ENCODE data around the gene PIP5K1C. TPM values are rescaled to one million over a fixed set of nuclear protein-coding genes. Genes with fewer than 3 reads are reported as not detected.
"Not testable (repeated sequence)": the region's sequence is repeated elsewhere in the genome, so short reads cannot be mapped to it uniquely, and the experiment has no call there.

The PIP5K1C gene
- total and polyA plus RNA-seq, 9 donors, result 6.0 to 41.7 (median 30.8) TPM

DNA sequence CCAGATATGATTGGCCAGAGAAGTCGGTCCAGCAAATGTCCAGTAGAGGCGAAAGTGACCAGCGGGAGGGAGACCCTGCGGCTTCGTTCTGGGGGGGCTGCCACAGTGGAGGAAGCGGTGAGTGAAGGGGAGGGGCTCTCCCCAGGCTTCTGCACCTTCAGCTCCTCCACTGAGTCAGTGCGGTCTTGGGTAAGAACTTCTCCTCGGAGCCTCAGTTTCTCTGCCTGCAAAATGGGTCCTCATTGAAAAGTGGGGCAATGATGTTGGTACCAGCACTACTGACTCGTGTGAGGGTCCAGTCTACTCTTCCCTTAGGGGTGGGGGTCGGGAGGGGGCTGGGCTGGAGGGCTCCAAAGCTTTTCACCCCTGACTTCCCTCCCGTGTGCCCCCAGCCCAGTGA, 110.8 kb downstream of the PIP5K1C start:
- Histone ChIP-seq H3K27ac (no peak overlapping the region), H3K36me3 (no peaks in the 10 kb centered on the region), H3K4me1 (ENCODE audit: insufficient read depth) (no peaks in the 10 kb centered on the region), H3K27me3 (no peaks in the 10 kb centered on the region), H3K9me3 (no peaks in the 10 kb centered on the region), H3K4me3 (no peak overlapping the region)
- TF ChIP-seq, protein P1, sequence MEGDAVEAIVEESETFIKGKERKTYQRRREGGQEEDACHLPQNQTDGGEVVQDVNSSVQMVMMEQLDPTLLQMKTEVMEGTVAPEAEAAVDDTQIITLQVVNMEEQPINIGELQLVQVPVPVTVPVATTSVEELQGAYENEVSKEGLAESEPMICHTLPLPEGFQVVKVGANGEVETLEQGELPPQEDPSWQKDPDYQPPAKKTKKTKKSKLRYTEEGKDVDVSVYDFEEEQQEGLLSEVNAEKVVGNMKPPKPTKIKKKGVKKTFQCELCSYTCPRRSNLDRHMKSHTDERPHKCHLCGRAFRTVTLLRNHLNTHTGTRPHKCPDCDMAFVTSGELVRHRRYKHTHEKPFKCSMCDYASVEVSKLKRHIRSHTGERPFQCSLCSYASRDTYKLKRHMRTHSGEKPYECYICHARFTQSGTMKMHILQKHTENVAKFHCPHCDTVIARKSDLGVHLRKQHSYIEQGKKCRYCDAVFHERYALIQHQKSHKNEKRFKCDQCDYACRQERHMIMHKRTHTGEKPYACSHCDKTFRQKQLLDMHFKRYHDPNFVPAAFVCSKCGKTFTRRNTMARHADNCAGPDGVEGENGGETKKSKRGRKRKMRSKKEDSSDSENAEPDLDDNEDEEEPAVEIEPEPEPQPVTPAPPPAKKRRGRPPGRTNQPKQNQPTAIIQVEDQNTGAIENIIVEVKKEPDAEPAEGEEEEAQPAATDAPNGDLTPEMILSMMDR (IDR thresholded peaks at IDR 0.05), result no peak
- TF ChIP-seq POLR2A (IDR thresholded peaks at IDR 0.05) (no peak), EP300 (IDR thresholded peaks at IDR 0.05) (no peak)
- intact Hi-C loops (cut with DNase I), result no loop called here
- WGBS, 3 donors, result 75 to 85% (median 80%) methylated on average over 11 of the region's 11 CpGs
- no peak for DNase-seq

DNA sequence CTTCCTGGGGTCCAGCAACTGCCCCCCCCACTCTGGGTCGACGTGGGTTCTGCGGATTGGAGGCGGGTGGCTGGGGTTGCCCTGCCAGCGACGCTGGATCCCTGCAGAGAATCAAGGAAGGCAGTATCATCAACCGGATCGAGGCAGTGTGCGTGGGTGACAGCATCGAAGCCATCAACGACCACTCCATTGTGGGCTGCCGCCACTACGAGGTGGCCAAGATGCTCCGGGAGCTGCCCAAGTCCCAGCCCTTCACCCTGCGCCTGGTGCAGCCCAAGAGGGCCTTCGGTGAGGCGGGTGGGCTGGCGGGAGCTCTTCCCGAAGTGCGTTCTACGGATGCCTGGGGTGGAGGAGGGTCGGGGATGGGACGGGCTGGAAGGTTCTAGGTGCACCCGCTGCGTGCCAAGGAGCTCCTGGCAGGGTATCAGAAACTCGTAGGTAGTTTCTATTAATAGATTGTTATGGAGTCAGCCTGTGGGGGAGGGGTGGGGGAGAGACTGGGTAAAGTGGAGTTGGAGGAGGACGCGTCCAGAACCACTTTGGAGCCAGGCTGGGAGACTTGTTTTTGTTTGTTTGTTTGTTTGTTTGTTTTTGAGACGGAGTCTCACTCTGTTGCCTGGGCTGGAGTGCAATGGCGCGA, 113.4 kb downstream of the PIP5K1C start:
- WGBS, 3 donors, result 46 to 62% (median 62%) methylated on average over 13 to 31 of the region's 31 CpGs
- no peaks in the 10 kb centered on the region for H3K4me1 ChIP-seq (ENCODE audit: insufficient read depth)
- no peaks in the 10 kb centered on the region for H3K27me3 ChIP-seq
- no peak overlapping the region for H3K4me3 ChIP-seq
- no peaks in the 10 kb centered on the region for H3K36me3 ChIP-seq
- no peak for TF ChIP-seq EP300 (IDR thresholded peaks at IDR 0.05)
- no peak for TF ChIP-seq POLR2A (IDR thresholded peaks at IDR 0.05)
- intact Hi-C loops (cut with DNase I), result no loop called here
- DNase-seq, result no peak
- no peak overlapping the region for H3K27ac ChIP-seq
- no peaks in the 10 kb centered on the region for H3K9me3 ChIP-seq

DNA sequence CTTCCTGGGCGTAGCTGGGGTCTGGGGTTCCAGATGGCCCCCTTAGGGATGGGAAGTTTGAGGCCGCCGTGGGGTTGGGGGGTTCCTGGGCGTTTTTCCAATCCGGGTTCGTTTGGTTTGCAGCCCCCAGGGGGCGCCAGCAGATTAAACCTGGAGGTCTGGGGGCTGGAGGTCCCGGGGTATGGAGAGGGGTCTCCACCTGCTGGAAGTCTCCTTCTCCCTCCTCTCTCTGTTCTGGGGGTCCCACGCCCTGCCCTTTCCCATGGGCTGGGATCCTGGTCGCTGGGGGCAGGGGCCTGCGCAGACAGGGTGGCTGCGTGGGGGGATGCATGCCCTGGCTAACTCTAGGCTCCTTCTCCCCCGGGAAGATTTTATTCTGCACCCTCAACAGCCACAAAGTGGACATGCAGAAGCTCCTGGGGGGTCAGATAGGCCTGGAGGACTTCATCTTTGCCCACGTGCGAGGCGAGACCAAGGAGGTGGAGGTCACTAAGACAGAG, 114.1 kb downstream of the PIP5K1C start:
- 11 to 26% (median 18%) methylated on average over 7 to 16 of the region's 16 CpGs for WGBS, 3 donors
- H3K27me3 ChIP-seq, result no peaks in the 10 kb centered on the region
- DNase-seq, result no peak
- H3K27ac ChIP-seq, result no peak overlapping the region
- no peaks in the 10 kb centered on the region for H3K4me1 ChIP-seq (ENCODE audit: insufficient read depth)
- intact Hi-C loops (cut with DNase I), result no loop called here
- no peak for TF ChIP-seq EP300 (IDR thresholded peaks at IDR 0.05)
- TF ChIP-seq, protein P1 (IDR thresholded peaks at IDR 0.05), result peak in 1 of 3 donors; percentile 24
- no peak for TF ChIP-seq POLR2A (IDR thresholded peaks at IDR 0.05)
- no peaks in the 10 kb centered on the region for H3K36me3 ChIP-seq
- H3K4me3 ChIP-seq, result no peak overlapping the region
- no peaks in the 10 kb centered on the region for H3K9me3 ChIP-seq

DNA sequence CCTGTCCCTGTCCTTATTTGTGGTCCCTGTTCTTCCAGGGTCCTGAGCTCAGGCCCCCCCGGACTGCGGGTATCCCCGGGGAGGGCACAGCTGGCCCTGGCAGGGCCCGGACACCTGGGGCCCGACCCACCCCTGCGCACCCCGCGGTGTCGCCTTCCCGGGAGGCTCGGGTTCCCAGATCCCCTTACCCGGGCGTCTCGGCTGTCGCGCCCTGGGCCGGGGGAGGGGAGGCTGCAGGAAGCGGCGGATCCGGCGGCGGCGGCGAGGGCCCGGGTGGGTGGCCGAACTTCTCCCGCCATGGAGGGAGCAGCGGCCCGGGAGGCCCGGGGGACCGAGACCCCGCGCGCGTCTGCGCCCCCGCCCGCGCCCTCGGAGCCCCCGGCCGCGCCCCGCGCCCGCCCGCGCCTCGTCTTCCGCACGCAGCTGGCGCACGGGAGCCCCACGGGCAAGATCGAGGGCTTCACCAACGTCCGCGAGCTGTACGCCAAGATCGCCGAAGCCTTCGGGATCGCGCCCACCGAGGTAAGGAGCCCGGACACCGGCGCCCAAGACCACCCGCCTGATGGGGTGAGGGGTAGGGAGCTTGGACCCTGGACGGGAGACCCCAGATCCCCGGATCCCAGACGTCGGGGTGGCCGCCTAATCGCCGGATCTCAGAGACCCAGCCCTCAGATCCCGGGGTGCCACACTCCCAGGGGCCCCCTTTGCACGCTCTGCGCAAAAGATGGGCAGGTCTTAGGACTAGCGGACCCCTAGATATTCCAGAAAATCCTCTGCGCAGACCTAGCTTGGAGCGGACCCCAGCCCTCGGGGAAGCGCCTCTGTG, 114.8 kb downstream of the PIP5K1C start, which contains the start of gene GIPC3:
Gene GIPC3, plus strand, starts transcription at position 178 of the 826 bp plus-strand sequence. Its CDS starts 120 bp downstream, at position 298.
- Histone ChIP-seq H3K36me3 (no peaks in the 10 kb centered on the region), H3K4me1 (ENCODE audit: insufficient read depth) (no peaks in the 10 kb centered on the region), H3K27ac (no peak within 1 kb of the TSS), H3K27me3 (no peaks in the 10 kb centered on the region), H3K4me3 (no peak within 1 kb of the TSS), H3K9me3 (no peaks in the 10 kb centered on the region)
- no peak for DNase-seq
- WGBS, 3 donors, result 3 to 9% (median 8%) methylated on average over 24 to 84 of the region's 84 CpGs
- intact Hi-C loops (cut with DNase I), result no loop called here
- no peak for TF ChIP-seq POLR2A (IDR thresholded peaks at IDR 0.05)
- TF ChIP-seq EP300 (IDR thresholded peaks at IDR 0.05), result no peak
- TF ChIP-seq, protein P1 (IDR thresholded peaks at IDR 0.05), result no peak

DNA sequence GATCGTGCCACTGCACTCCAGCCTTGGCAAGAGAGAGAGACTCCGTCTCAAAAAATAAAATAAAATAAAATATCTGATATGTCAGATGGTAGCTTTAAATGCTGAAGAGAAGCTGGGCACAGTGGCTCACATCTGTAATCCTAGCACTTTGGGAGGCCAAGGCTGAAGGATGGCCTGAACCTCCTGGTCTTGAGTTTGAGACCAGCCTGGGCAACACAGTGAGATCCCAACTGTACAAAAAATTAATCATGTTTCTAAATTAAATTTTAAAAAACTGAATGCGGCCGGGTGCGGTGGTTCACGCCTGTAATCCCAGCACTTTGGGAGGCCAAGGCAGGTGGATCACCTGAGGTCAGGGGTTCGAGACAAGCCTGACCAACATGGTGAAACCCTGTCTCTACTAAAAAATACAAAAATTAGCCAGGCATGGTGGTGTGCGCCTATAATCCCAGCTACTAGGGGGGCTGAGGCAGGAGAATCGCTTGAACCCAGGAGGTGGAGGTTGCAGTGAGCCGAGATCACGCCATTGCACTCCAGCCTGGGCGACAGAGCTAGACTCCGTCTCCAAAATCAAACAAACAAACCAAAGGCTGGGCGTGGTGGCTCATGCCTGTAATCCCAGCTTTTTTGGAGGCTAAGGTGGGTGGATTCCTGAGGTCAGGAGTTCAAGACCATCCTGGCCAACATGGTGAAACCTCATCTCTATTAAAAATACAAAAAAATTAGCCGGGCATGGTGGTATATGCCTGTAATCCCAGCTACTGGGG, 116.0 kb downstream of the PIP5K1C start:
- WGBS, 3 donors, result 83 to 86% (median 83%) methylated on average over 15 of the region's 15 CpGs
- H3K36me3 ChIP-seq; DNase-seq; H3K9me3 ChIP-seq; H3K4me3 ChIP-seq; H3K27ac ChIP-seq; H3K27me3 ChIP-seq; H3K4me1 ChIP-seq (ENCODE audit: insufficient read depth); intact Hi-C loops (cut with DNase I): not testable (repeated sequence)

DNA sequence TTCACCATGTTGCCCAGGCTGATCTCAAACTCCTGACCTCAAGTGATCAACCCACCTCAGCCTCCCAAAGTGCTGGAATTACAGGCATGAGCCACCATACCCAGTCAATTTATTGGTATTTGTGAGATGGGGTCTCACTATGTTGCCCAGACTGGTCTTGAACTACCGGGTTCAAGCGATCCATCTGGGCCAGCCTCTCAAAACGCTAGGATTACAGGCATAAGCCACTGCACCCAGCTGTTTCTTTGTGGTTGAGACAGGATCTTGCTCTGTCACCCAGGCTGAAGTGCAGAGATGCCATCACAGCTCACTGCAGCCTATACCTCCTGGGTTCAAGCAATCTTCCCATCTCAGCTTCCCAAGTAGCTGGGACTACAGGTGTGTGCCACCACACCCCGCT, 118.5 kb downstream of the PIP5K1C start:
- intact Hi-C loops (cut with DNase I); H3K4me3 ChIP-seq; H3K27ac ChIP-seq; H3K9me3 ChIP-seq; H3K4me1 ChIP-seq (ENCODE audit: insufficient read depth); H3K27me3 ChIP-seq; H3K36me3 ChIP-seq; DNase-seq: not testable (repeated sequence)
- WGBS, 3 donors, result 88 to 90% (median 90%) methylated on average over 4 of the region's 4 CpGs

All from ovary (tissue), 9 donors.